IMR-90 (cell line): ENCODE results near the gene PDE11A. TPM values are rescaled to one million over a fixed set of nuclear protein-coding genes. Genes with fewer than 3 reads are reported as not detected.

ENCODE experiments used
- ATAC-seq: fragments of 200-7000 bp; cut with Tn5 transposase; 2 replicates; pipeline ENCODE4 v1.9.1; 2020; ENCODE audit warnings: low read depth, mild to moderate bottlenecking, moderate library complexity
- BruUV-seq: library from RNA; stranded (reverse); fragments of 400-500 nt; replicated peaks from 2 replicates; lab custom pipeline; 2021; lab: Mats Ljungman, UMichigan
- CTCF ChIA-PET: fragments of 300-600 bp; formaldehyde crosslinking; extraction: SDS; loops from one replicate; lab custom pipeline; 2021; ENCODE audit warnings: antibody characterized with exemption; lab: Yijun Ruan, JAX
- POLR2A ChIA-PET: fragments of 300-600 bp; sonication (Branson Sonifier 250); formaldehyde crosslinking; loops from one replicate; lab custom pipeline; 2022; ENCODE audit warnings: antibody characterized with exemption; ENCODE audit not compliant: unreplicated experiment; lab: Charles Lee
- DNase-seq: peaks from one replicate; pipeline ENCODE4 v3.0.0; 2013
- H2AFZ ChIP-seq: replicated peaks from 2 replicates; pipeline ENCODE3; 2013; ENCODE audit warnings: low read length, mild to moderate bottlenecking; ENCODE audit not compliant: poor library complexity
- H2AK5ac ChIP-seq: 2 replicates; pipeline ENCODE4 v1.6.1; 2013; ENCODE audit warnings: low read depth, low read length, inconsistent platforms
- H2AK9ac ChIP-seq: replicated peaks from 2 replicates; pipeline ENCODE3; 2013; ENCODE audit warnings: mild to moderate bottlenecking, low read depth, low read length, moderate library complexity; ENCODE audit not compliant: poor library complexity
- H2BK120ac ChIP-seq: 2 replicates; pipeline ENCODE4 v1.6.1; 2013; ENCODE audit warnings: low read depth, low read length, inconsistent platforms
- H2BK15ac ChIP-seq: 3 replicates; pipeline ENCODE4 v1.6.1; 2013; ENCODE audit warnings: low read depth, low read length, inconsistent platforms
- H2BK20ac ChIP-seq: 2 replicates; pipeline ENCODE4 v1.6.1; 2013; ENCODE audit warnings: low read depth, mild to moderate bottlenecking, inconsistent platforms, low read length, moderate library complexity
- H2BK5ac ChIP-seq: 2 replicates; pipeline ENCODE4 v1.6.1; 2013; ENCODE audit warnings: mild to moderate bottlenecking, low read depth, low read length, inconsistent platforms; ENCODE audit not compliant: poor library complexity, severe bottlenecking
- H3K14ac ChIP-seq: replicated peaks from 2 replicates; pipeline ENCODE4 v1.6.1; 2013; ENCODE audit warnings: low read depth, low read length, inconsistent platforms
- H3K18ac ChIP-seq: 2 replicates; pipeline ENCODE4 v1.6.1; 2013; ENCODE audit warnings: low read depth, low read length, control low read depth
- H3K23ac ChIP-seq: 2 replicates; pipeline ENCODE4 v1.6.1; 2013; ENCODE audit warnings: low read depth, low read length, inconsistent platforms
- H3K27ac ChIP-seq: 2 replicates; pipeline ENCODE4 v1.5.1; 2013; ENCODE audit warnings: mild to moderate bottlenecking, control low read depth, low read length; ENCODE audit not compliant: insufficient read depth
- H3K27me3 ChIP-seq: 2 replicates; pipeline ENCODE4 v1.6.1; 2013; ENCODE audit warnings: low read length; ENCODE audit not compliant: control insufficient read depth, insufficient read depth
- H3K36me3 ChIP-seq: 2 replicates; pipeline ENCODE4 v1.6.1; 2013; ENCODE audit warnings: low read length, mixed read lengths; ENCODE audit not compliant: control insufficient read depth, insufficient read depth
- H3K4ac ChIP-seq: 2 replicates; pipeline ENCODE4 v1.6.1; 2013; ENCODE audit warnings: low read depth, low read length, inconsistent platforms
- H3K4me1 ChIP-seq: 2 replicates; pipeline ENCODE4 v1.6.1; 2013; ENCODE audit warnings: low read length, mixed read lengths; ENCODE audit not compliant: control insufficient read depth, insufficient read depth
- H3K4me2 ChIP-seq: 2 replicates; pipeline ENCODE4 v1.6.1; 2013; ENCODE audit warnings: low read depth, mild to moderate bottlenecking, control low read depth, low read length, moderate library complexity
- H3K4me3 ChIP-seq: 2 replicates; pipeline ENCODE4 v1.5.1; 2013; ENCODE audit warnings: low read depth, mild to moderate bottlenecking, control low read depth, low read length, moderate library complexity; ENCODE audit not compliant: insufficient read depth
- H3K56ac ChIP-seq: 2 replicates; pipeline ENCODE4 v1.6.1; 2013; ENCODE audit warnings: low read length, inconsistent platforms; ENCODE audit not compliant: insufficient read depth; ENCODE audit errors: extremely low read depth
- H3K79me1 ChIP-seq, 2 experiments: 2 replicates each; pipeline ENCODE4 v1.6.1; 2013; ENCODE audit warnings: low read length in 2 of 2, inconsistent platforms in 1 of 2, low read depth in 1 of 2
- H3K9ac ChIP-seq: 2 replicates; pipeline ENCODE4 v1.6.1; 2013; ENCODE audit warnings: low read depth, low read length, control low read depth
- H3K9me1 ChIP-seq: 2 replicates; pipeline ENCODE4 v1.6.1; 2013; ENCODE audit warnings: low read length, inconsistent platforms; ENCODE audit not compliant: insufficient read depth
- H3K9me3 ChIP-seq: 2 replicates; pipeline ENCODE4 v1.6.1; 2013; ENCODE audit warnings: low read length; ENCODE audit not compliant: control insufficient read depth, insufficient read depth
- H4K20me1 ChIP-seq: 2 replicates; pipeline ENCODE4 v1.6.1; 2013; ENCODE audit warnings: low read length, inconsistent platforms; ENCODE audit not compliant: insufficient read depth
- H4K5ac ChIP-seq: 2 replicates; pipeline ENCODE4 v1.6.1; 2013; ENCODE audit warnings: mild to moderate bottlenecking, low read depth, low read length, control low read depth
- H4K8ac ChIP-seq, 2 experiments: 2 replicates each; pipeline ENCODE4 v1.6.1; 2013; ENCODE audit warnings: low read depth in 2 of 2, low read length in 2 of 2, control low read depth in 1 of 2, inconsistent platforms in 1 of 2
- H4K91ac ChIP-seq: 2 replicates; pipeline ENCODE4 v1.6.1; 2013; ENCODE audit warnings: low read depth, low read length, inconsistent platforms; ENCODE audit not compliant: insufficient read depth
- BHLHE40 ChIP-seq: fragments of 150-350 bp; IDR thresholded peaks from 2 replicates; pipeline ENCODE4 v1.6.1; 2016; ENCODE audit warnings: mild to moderate bottlenecking, low read depth, low read length
- CEBPB ChIP-seq: IDR thresholded peaks from 2 replicates; pipeline ENCODE4 v1.6.1; 2012; ENCODE audit warnings: low read depth, low read length, improper control_type of control experiment
- CTCF ChIP-seq: conservative IDR thresholded peaks from 2 replicates; pipeline ENCODE4 v1.5.1; 2012; ENCODE audit warnings: mild to moderate bottlenecking, low read depth, low read length, improper control_type of control experiment
- NFE2L2 ChIP-seq: fragments of 150-350 bp; IDR thresholded peaks from 2 replicates; pipeline ENCODE4 v1.6.1; 2016; ENCODE audit warnings: low read depth, mild to moderate bottlenecking, low read length
- POLR2A ChIP-seq: IDR thresholded peaks from 2 replicates; pipeline ENCODE4 v1.6.1; 2012; ENCODE audit warnings: mild to moderate bottlenecking, low read depth, low read length
- RCOR1 ChIP-seq: IDR thresholded peaks from 2 replicates; pipeline ENCODE4 v1.6.1; 2012; ENCODE audit warnings: mild to moderate bottlenecking, low read length, improper control_type of control experiment; ENCODE audit not compliant: insufficient replicate concordance
- RFX5 ChIP-seq: IDR thresholded peaks from 2 replicates; pipeline ENCODE4 v1.8.0; 2012; ENCODE audit warnings: low read depth, mild to moderate bottlenecking, low read length, moderate library complexity
- WGBS, 2 experiments: methylation state at CpG; one replicate each; pipeline versions ENCODE4 v1.1.5 to v1.1.7; 2013; ENCODE audit warnings: missing lambda C conversion rate in 2 of 2; ENCODE audit not compliant: insufficient read length in 1 of 2; ENCODE audit errors: extremely low coverage in 2 of 2; 5-methylcytosine and 5-hydroxymethylcytosine counted together
- dilution Hi-C: fragments of 300-500 bp; cut with HindIII; formaldehyde crosslinking; loops from one replicate; pipeline ENCODE4 v1.14.3; 2018; ENCODE audit warnings: low sequenced_read_pairs; ENCODE audit not compliant: unreplicated experiment
- in situ Hi-C: fragments of 300-500 bp; cut with MboI; formaldehyde crosslinking; loops from 3 replicates; pipeline ENCODE4 v1.14.3; 2019; ENCODE audit warnings: low sequenced_read_pairs, inconsistent platforms, mixed read lengths
- intact Hi-C: fragments of 100-400 bp; cut with micrococcal nuclease; formaldehyde crosslinking; loops from 2 replicates; pipeline ENCODE4 v1.10.0; 2022
- polyA plus RNA-seq, 3 experiments: library from polyadenylated mRNA; depleted of rRNA; stranded (reverse); fragments of >200 nt; gene quantifications; 2 replicates each; pipeline ENCODE4 v1.2.3, GENCODE V29; 2012; ENCODE audit warnings: low replicate concordance in 1 of 3
- total RNA-seq: library from RNA; depleted of rRNA; stranded (reverse); fragments of >200 nt; gene quantifications from 2 replicates; pipeline ENCODE4 v1.2.3, GENCODE V29; 2012

The PDE11A gene
- total and polyA plus RNA-seq, 2 of the 4 experiments (the other 2 are of a cell fraction) = 0.21 to 0.72 TPM

GRCh38 chr2:177992992-177993391 lies 79.6 kb downstream of the PDE11A start:
- DNase-seq = no peak
- H3K9me1 ChIP-seq = no peaks in the 10 kb centered on the region; the same call in 1 of the 2 replicates
- peak overlapping the region; percentile 78 for H2AK9ac ChIP-seq
- no peak for ATAC-seq
- H3K4ac ChIP-seq = no peak overlapping the region
- H3K27me3 ChIP-seq = no peaks in the 10 kb centered on the region
- H2BK15ac ChIP-seq = peak overlapping the region; percentile 10; the same call in 1 of the 3 replicates
- H4K20me1 ChIP-seq = no peaks in the 10 kb centered on the region
- no peak overlapping the region for H3K18ac ChIP-seq
- peak overlapping the region; percentile 29; the same call in 1 of the 2 replicates for H3K23ac ChIP-seq
- H2BK120ac ChIP-seq = no peak overlapping the region
- H3K4me1 ChIP-seq = peaks cover 10% of the 10 kb centered on the region
- H4K8ac ChIP-seq = no peak overlapping the region
- POLR2A ChIA-PET = no interaction called here
- in situ Hi-C loops = no loop called here
- H4K5ac ChIP-seq = no peak overlapping the region
- H2AFZ ChIP-seq = peak overlapping the region; percentile 51
- no peaks in the 10 kb centered on the region for H3K9me3 ChIP-seq
- WGBS, 2 experiments = no CpG with 5 or more reads among the region's 2 CpGs
- H3K4me3 ChIP-seq = no peak overlapping the region
- no peaks in the 10 kb centered on the region for H3K36me3 ChIP-seq
- H3K27ac ChIP-seq = no peak overlapping the region
- no peak overlapping the region for H3K14ac ChIP-seq
- H3K56ac ChIP-seq = no peak overlapping the region
- no TSS peak for BruUV-seq
- CTCF ChIA-PET = interaction anchor here (0.5 to 1.5 kb wide), 3 partner anchors 10 to 119 kb away, joined by 3 to 11 read pairs (median 5); partner anchors contain the start of gene RBM45
- no peak overlapping the region for H4K91ac ChIP-seq
- H3K79me1 ChIP-seq = no peaks in the 10 kb centered on the region
- H3K4me2 ChIP-seq = no peak overlapping the region
- intact Hi-C loops = no loop called here
- no peak overlapping the region for H3K9ac ChIP-seq
- TF ChIP-seq RFX5 (no peak), BHLHE40 (no peak), CEBPB (no peak), POLR2A (no peak), NFE2L2 (no peak), CTCF (no peak), RCOR1 (no peak)
- H2AK5ac ChIP-seq = no peak overlapping the region
- no peak overlapping the region for H2BK20ac ChIP-seq
- dilution Hi-C loops = no loop called here
- H2BK5ac ChIP-seq = no peak overlapping the region
